NOMO-1 treated with DMSO at 0.1 percent for 48 hours (cell line): ENCODE results near the gene AJM1.

Experiments
- DNase-seq: peaks from one replicate; lab custom pipeline; 2025; ENCODE audit not compliant: unreplicated experiment; lab: John Stamatoyannopoulos, UW

AJM1 gene

GRCh38 chr9:136807281-136808074 is 34.8 kb upstream of the AJM1 start, which contains the start of gene RABL6:
TSS of gene RABL6 (plus strand) at chr9:136807948. CDS start at chr9:136808197, 249 bp downstream.
- DNase-seq = peak; percentile 89

- no peak for DNase-seq
These were observed 34.0 kb upstream of the AJM1 start for GRCh38 chr9:136808075-136808805.

DNA sequence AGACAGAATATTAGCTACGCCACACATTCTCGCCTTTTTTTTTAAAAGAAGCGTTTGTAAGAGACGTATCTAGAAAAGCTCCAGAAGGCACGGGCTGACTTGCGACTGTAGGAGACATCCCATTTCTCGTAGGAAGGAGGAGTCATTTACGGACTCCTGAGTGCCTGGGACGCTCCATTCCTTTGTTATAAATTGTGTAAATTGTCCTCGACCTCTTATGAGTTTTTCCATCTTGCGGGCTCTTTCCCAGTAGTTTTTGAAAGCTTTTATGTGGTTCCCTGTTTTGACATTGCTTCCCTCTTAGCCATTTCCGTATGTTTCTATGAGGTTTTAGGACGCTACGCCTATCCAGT is 33.5 kb upstream of the AJM1 start:
- peak; percentile 35 for DNase-seq

GRCh38 chr9:136814725-136815421 is 27.4 kb upstream of the AJM1 start:
- DNase-seq = no peak

DNA sequence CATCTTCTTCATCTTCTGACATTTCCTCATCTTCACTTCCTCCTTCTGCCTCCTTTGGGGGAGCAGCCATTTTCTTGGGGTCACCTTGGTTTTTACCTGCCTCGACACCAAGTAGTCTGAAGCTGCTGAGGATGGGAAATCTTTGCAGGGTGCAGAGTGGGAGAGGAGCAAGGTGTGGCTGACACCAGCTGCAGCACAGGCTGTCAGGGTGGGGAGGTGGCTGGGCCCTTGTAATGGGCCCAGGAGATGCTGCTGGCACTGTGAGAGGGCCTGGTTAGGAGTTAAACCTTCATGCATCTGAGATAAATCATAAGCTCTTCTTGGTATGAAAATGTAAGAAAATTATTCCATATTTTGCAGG is 26.9 kb upstream of the AJM1 start:
- DNase-seq = no peak

DNA sequence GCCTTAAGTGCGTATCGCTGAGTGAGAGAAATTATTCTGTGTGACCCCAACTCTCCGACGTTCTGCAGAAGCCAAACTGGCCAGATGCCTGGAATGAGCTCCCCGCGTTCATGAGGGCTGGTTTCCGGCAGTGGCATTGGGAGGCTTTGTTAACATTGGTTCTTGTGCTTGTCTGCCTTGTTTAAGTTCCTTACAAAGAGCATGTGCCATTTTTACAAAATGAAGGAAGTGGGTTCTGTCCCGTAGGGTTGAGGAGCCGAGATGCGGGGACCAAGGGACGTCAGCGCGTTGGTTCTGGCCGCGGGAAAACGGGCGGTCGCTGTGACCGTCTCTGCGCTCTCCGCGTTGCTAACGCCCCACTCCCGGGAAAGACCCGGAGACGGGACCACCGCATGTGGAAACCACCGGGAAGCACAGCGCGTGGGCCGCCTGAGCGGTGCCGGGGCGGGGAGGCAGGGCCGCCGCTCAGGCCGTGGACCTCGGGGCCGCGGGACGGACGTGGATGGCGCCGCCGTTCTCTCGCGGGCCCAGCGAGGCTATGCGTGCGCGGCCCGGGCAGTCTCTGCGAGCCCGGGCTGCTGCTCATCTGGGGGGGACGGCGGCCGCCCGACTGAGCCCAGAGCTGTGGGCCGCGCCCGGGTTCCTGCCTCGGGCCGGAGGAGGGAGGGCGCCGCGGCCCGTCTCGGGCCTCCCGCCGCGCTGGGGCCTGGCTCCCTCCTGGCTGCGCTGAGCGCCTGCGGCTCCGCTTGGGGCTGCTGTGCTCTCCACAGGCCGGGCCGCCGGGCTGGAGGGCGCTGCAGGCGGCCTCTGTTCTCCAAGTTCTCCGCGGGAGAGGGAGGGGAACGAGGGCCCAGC is 21.1 kb upstream of the AJM1 start:
- DNase-seq = no peak

- no peak for DNase-seq
These were observed 20.3 kb upstream of the AJM1 start for GRCh38 chr9:136821826-136822544.

GRCh38 chr9:136823136-136824046 is 18.9 kb upstream of the AJM1 start:
- DNase-seq = no peak

GRCh38 chr9:136824496-136825225 is 17.6 kb upstream of the AJM1 start:
- no peak for DNase-seq

DNA sequence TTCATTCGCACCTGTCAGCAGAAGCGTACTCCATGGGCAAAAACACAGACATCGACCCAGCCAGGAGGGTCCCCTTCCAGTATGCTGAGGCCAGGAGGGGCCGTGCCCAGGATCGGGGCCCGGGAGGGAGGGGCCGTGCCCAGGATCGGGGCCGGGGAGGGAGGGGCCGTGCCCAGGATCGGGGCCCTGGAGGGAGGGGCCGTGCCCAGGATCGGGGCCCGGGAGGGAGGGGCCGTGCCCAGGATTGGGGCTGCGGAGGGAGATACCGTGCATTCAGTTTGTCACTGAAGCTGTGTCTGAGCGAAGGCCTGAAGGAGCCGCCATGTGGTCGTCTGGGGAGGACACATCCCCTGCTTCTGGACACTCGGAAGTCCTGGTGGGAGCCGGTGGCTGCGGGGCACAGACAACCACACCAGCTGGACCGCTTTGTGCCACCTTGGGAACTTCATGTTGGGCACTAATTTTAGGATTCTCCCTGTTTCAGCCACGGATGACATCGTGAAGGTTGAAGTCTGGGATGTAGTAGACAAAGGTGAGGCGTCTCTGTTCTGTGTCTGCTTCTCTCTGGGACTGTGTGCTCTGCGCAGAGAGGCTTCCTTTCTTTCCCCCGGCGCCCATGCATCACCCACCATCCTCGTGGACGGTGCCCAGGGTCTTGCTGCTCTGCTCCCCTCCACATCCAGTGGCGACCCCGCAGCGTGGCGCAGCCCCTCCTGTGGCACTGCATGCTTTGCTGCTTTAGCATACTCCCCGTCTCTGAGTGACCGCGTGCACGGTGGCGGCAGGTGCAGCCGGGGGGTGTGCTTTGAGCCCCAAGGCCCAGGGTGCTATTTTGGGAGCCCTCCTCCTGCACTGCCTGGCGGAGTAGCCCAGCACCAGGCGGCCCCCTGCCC is 16.7 kb upstream of the AJM1 start:
- DNase-seq = no peak

- DNase-seq = no peak
These were observed 16.1 kb upstream of the AJM1 start for GRCh38 chr9:136826188-136826541.

- DNase-seq = no peak
These were observed 15.3 kb upstream of the AJM1 start for GRCh38 chr9:136826703-136827582.

DNA sequence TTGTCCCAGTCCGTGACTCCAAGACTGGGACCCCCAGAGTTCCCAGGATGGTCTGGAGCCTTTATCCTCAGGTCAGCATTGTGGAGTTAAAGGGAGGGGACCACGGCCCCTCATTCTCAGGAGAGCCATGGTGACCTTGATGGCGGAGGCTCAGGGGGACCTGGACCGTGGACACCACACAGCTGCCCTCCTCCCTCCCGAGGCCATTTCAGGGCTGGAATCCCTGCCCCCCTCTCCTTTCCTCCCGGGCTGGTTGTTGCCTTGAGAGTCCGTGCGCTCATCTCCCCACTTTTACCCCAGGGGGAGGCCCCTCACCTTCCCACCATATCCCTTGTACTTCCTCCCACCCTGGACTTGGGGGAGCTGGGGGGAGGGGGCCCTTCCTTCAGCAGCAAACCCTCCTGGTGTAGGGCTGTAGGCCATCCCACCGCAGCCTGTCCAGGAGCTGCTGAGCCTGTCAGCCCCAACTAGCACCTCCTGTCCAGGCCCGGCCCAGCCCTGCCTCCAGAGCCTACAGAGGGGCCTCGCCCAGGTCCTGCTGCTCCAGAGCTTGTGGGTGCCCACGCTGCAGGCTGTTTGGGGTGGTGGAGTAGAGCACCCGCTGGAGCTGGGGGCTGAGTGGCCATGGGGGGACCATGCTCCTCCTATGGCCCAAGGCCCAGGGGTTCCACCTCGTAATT is 14.3 kb upstream of the AJM1 start:
- DNase-seq = no peak

GRCh38 chr9:136828474-136829140 is 13.7 kb upstream of the AJM1 start:
- no peak for DNase-seq

DNA sequence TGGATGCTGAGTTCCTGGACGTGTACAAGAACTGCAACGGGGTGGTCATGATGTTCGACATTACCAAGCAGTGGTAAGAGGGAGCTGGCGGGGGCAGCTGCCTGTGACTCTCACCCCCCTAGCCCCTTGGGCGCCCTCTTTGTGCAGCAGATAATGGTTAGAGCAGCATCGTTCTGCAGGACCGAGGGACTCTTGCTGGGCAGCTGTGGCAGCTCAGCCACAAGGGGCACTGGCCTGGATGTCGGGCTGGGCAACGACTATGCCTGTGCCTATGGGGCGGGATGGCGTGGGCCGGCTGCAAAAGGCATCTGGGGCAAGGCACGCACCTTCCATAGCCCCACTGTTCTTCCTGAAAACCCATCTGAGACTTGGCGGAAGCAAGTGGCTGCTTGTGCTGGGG is 12.9 kb upstream of the AJM1 start:
- DNase-seq = no peak
